Kidney tubule cell (primary cell): ENCODE results near the gene RASSF8.

Experiments
- DNase-seq: peaks from one replicate; pipeline ENCODE4 v3.0.0-alpha.2; 2018; ENCODE audit warnings: low spot score

RASSF8 gene, protein sequence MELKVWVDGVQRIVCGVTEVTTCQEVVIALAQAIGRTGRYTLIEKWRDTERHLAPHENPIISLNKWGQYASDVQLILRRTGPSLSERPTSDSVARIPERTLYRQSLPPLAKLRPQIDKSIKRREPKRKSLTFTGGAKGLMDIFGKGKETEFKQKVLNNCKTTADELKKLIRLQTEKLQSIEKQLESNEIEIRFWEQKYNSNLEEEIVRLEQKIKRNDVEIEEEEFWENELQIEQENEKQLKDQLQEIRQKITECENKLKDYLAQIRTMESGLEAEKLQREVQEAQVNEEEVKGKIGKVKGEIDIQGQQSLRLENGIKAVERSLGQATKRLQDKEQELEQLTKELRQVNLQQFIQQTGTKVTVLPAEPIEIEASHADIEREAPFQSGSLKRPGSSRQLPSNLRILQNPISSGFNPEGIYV

DNA sequence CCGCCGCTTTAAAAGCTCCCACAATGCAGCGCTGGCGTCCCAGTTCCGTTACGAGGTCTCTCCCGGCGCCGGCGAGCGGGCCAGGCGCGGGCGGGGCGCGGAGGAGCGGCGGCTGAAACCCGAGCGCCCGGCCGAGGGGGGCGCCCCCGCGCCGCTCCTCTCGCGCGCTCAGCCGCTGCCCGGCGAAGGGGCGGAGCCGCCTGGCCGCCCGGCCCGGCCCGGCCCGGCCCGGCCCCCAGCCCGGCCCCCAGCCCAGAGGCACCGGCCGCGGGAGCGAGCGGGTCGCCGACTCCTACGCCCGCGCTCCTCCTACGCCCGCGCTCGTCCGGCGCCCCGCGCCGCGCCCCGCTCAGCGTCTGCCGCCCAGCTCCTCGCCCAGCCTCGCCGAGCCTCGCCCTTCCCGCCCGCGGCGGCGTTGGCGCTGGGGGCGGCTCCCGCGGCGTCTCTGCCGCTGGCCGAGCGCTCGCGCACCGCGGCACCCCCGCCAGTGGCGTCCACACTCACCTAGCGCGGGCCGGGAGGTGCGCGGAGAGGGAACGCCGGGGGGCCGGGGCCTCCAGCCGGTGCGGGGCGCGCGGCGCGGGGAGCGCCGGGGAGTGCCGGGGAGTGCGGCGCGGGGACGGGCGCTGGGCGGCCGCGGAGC lies at the start of gene RASSF8:
Gene RASSF8 (plus strand): TSS at position 255 of the 643 bp plus-strand sequence. CDS start 96,662 bp downstream, outside the sequence.
- peak; percentile 85 for DNase-seq

- no peak for DNase-seq
Measured at GRCh38 chr12:25914551-25914950, 43.9 kb upstream of the RASSF8 start.

GRCh38 chr12:25924491-25925001 lies 33.9 kb upstream of the RASSF8 start:
- no peak for DNase-seq

DNA sequence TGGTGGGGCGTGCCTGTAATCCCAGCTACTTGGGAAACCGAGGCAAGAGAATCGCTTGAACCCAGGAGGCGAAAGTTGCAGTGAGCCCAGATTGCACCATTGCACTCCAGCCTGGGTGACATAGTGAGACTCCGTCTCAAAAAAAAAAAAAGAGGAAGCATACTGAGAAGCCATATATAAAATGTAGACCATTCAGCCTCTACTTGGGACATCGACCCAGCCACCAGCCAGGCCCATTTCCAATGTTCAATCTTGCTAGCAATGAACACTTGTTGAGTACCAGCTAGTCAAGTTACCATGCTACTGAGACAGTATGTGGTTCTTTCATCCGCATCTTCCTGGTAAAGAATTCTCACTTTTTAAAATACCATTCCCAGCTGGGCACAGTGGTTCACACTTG lies 33.4 kb upstream of the RASSF8 start:
- DNase-seq: no peak

DNA sequence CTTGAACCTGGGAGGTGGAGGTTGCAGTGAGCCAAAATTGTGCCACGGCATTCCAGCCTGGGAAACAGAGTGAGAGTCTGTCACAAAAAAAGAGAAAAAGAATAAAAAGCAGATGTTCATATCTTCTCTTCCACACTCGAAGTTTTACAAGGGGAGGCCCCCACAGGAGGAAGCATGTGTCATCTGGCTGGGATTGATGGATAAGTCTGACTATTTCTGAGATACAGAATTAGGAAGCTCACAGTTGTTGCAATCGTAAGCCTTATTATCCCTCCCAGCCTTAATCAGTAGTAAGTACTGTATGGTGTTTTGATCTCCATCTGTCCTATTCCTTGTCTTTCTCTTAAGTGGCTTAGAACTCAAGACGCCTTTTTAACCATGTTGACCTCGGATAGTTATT lies 31.9 kb upstream of the RASSF8 start:
- no peak for DNase-seq

DNA sequence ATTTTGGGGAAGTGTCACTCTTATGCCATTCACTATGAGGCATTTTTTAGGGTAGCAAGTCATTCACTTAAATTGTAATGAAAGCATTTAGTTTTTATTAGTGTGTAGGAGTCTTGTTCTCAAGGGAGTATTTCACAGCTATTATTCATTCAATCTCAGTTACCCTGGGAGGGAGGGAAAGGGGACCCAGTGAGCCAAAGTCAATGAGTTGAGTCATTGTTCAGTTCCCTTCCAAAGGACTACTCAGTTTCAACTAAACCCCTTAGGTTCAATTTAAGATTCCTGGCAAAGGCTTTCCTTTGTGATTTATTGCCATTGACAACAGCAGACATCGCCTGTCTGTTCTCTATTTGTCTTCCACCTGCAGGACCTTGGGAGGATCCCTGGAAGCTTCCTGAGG lies 29.3 kb upstream of the RASSF8 start:
- DNase-seq: peak; percentile 8

DNA sequence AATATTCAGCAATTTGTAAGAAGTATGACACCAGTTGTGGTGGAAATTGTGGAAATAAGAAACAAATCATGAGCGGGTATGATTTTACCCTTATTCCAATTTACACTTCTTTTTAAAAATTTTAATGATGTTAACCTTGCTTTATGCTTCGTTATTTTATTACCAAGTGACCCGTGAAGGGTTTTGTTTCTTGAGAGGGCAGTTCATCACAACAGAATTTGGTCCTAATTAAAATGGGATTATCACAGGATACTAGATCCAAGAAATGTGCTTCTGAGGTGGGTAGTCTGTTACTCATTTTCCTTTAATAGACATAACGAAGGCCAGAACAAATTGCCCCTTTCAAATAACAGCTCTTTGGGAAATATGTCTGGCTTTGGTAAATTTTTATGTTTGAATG lies 25.5 kb upstream of the RASSF8 start:
- no peak for DNase-seq

- DNase-seq: no peak
Measured at GRCh38 chr12:25934456-25934855, 24.0 kb upstream of the RASSF8 start.

DNA sequence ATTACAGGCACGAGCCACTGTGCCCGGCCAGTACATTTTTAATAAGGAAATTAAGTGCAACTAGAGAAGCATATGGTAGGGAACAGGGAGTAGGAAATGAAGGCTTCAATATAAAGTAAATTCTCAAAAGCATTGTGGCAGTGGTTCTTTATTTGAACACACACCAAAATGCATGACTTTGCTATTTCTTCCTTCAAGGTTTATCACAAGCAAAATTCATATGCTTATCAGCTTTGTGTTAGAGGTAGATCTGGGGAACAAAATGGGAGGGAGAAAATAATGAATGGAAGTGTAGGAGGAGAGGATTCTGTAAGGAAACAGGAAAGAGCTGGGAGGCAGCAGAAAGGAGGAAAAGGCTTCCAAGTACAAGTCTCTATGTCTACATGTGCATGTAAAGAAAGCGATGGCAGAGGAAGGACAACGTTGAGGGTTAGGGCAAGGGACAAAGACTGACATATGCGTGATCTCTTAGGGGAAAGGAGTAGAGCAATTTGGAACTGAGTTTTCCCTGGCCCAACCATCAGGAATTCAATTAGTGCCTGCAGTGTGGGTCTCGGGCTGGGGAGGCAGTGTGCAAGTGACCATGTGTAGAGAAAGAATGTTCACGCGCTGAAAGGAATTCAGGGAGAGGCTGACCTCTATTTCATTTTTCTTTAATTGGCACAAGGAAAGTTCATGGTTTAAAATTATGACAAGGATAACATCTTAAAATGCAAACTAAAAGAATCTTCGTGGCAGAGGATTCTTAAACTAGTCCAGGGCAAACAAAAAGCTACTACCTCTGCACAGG lies 22.9 kb upstream of the RASSF8 start:
- no peak for DNase-seq

DNA sequence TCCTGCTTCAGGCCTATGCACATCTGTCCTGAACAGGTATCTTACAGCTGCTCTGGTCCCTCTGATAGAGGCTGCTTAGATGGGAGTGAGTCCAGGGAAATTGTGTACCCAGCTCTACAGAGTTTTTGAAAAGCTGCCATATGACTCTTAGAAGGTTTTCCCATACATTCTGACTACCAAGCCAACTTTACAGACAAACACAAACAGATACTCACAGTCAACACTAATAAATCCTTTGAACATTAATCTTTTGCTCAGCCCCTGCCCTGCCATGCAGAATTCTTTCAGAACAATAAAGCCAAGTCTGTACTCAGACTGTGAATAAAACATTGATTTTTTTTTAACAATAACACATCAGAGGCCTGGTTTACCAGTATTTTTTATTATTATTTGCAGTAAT lies 21.4 kb upstream of the RASSF8 start:
- no peak for DNase-seq

DNA sequence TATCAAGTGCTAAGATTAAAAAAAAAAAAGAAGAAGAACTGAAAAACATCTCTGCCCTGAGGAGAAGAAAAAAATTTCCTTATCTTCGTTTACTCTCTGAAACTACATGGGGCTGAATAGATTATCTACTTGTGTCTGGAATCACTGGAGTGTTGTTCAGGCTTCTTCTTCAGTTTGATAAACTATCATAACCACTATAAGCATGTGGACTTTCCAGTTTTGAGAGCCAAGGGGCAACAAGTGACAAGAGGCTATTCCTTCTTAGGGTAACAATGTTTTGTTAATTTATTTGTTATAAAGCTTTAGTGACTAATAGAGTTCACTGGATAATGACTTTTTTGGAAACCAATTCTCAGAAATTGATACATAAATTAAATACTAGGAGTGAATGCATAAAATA lies 19.9 kb upstream of the RASSF8 start:
- DNase-seq: no peak

- no peak for DNase-seq
Measured at GRCh38 chr12:25939606-25940005, 18.9 kb upstream of the RASSF8 start.

DNA sequence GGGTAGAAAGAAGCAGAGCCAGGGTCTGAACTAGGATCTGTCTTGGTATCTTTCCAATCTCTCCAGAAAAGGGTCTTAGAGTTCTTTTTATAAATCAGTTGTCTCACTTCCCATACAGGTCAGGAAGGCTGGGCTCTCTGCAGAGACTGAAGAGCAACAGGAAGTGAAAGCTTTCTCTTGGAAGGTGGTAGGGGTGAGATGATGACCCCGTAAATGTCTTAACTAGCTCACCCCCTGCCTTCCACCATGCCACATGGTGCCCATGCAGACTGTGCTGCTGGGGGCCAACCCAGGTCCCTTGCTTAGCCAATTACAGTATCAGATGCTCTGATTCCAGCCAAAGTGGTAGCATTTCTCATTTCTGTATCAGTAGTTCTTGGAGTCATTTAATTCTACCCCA lies 17.6 kb upstream of the RASSF8 start:
- no peak for DNase-seq

DNA sequence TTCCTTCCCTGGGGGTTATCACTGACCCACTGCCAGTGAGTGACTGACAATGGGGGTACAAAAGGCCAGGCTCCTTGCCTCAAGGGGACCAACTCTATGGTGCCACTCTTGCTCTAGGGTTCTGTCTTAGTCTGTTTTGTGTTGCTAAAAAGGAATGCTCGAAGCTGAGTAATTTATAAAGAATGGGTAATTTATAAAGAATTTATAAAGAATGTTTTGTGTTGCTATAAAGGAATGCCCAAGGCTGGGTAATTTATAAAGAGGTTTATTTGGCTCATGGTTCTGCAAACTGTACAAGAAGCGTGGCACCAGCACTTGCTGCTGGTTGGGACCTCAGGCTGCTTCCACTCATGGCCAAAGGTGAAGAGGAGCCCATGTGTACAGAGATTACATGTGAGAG lies 15.8 kb upstream of the RASSF8 start:
- no peak for DNase-seq

- no peak for DNase-seq
Measured at GRCh38 chr12:25943940-25944339, 14.5 kb upstream of the RASSF8 start.

GRCh38 chr12:25949343-25949742 lies 9.1 kb upstream of the RASSF8 start:
- DNase-seq: no peak

- DNase-seq: no peak
Measured at GRCh38 chr12:25950329-25951115, 8.0 kb upstream of the RASSF8 start.

GRCh38 chr12:25957793-25958427 lies 572 bp upstream of the RASSF8 start:
- peak; percentile 86 for DNase-seq

- peak; percentile 73 for DNase-seq
Measured at GRCh38 chr12:25959071-25959961, 834 bp downstream of the RASSF8 start.

DNA sequence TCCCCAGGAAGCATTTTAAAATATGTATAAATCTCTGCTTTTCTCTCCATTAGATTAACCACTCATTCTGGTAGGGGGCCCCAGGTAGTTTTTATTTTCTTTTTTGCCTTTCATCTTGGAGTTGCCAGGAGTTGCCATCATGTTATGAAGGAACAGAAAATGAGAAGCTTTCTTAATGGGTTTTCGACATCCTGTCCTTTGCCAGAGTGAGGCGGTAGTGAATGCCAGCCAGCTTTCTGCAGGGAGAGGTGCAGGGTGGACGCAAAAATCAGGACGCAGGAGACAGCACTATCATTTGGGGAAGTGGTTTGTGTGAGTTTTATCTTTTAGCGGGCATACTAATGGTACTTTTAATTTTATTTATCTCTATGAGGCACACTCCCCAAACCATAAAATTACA lies 1.7 kb downstream of the RASSF8 start:
- peak; percentile 65 for DNase-seq
